Posterior cingulate gyrus (tissue), 11 donors: ENCODE results near the gene COL25A1.
A peak's percentile ranks its signal among the peaks of the same experiment; 100 is the strongest.

ENCODE experiments used
- DNase-seq, 10 donors: peaks; one replicate each; pipeline versions ENCODE4 v3.0.0 to v3.0.0-alpha.2; 2020 to 2021; ENCODE audit warnings: mixed read lengths in 3 of 10
- intact Hi-C: fragments of 100-400 bp; cut with DNase I; formaldehyde crosslinking; loops from one replicate; pipeline ENCODE4 v1.15.1; 2023

Gene COL25A1

GRCh38 chr4:109302361-109303139, at the start of gene COL25A1:
Gene COL25A1, minus strand, starts transcription at chr4:109302658.
- DNase-seq, result peak in 8 of 10 donors; percentile 2 to 85 (median 19)
- intact Hi-C loops, result no loop called here

GRCh38 chr4:109350121-109350520, 47.7 kb upstream of the COL25A1 start:
- intact Hi-C loops, result no loop called here
- no peak for DNase-seq

DNA sequence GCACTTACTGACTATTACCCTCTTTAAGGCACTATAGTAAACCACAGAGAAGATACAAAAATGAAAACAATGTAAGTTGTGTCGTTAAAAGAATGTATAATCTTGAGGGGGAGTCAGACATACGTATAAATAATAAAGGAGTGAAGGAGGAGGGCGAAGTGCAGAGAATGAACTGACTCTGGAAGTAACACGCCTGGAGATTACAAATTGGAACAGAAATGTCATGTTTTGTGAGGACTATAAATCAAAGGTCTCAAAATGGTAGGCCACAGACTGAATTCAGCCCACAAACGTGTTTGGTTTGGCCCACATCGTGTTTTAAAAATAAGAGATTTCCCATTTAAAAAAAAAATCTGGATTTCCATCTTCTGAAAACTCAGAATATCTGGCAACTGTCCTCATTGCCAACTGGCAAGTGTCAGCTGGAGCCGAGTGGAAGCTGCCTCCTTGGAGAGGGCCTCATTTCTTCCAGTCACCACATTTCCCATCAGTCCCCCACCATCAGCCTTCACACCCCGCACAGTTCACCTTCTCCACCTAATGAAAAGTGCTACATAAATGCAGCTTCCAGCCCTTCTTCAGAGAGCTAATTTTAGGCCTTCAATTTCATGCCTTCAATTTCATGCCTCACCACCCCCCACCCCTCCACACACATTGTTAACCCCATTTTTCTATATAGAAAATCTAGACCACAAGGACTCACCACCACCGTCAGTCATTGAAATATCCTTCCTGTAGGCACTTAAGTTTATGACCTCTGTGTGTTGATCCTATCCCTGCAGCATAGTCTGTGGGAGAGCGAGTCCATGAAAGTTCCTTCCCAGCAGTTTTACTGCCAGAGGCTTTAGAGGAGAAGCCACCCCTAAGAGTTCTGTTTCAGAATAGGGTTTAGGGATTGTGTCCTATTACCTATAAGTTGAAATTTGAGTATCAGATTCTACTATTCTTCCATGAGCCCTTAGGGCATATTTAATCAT, 32.0 kb upstream of the COL25A1 start:
- intact Hi-C loops, result no loop called here
- DNase-seq, result no peak

GRCh38 chr4:109332926-109333464, 30.5 kb upstream of the COL25A1 start:
- intact Hi-C loops, result no loop called here
- DNase-seq, result no peak

DNA sequence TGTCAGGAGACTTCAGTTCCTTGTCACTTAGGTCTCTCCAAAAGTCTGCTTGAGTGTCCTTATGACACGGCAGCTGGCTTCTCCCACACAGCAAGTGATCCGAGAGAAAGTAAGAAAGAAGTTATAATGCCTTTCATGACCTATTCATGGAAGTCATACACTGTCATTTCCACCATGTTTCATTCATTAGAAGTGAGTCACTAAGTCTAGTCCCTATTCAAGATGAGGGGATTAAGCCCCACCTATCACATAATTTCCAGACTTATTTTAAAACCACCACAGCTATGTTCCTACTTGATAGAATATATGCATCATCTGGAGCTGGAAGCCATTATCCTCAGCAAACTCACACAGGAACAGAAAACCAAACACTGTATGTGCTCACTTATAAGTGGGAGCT, 25.2 kb upstream of the COL25A1 start:
- DNase-seq, result no peak
- intact Hi-C loops, result no loop called here

GRCh38 chr4:109325698-109326097, 23.2 kb upstream of the COL25A1 start:
- DNase-seq, result no peak
- intact Hi-C loops, result no loop called here

DNA sequence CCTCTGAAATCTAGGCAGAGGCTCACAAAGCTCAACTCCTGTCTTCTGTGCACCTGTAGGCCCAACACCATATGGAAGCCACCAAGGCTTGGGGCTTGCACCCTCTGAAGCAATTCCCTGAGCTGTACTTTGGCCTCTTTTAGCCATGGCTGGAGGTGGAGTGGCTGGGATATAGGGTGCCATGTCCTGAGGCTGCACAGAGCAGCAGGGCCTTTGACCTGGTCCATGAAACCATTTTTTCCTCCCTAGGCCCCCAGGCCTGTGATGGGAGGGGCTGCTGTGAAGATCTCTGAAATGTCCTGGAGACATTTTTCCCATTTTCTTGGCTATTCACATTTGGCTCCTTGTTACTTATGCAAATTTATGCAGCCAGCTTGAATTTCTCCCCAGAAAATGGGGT, 20.9 kb upstream of the COL25A1 start:
- intact Hi-C loops, result no loop called here
- DNase-seq, result peak in 1 of 10 donors; percentile 10

DNA sequence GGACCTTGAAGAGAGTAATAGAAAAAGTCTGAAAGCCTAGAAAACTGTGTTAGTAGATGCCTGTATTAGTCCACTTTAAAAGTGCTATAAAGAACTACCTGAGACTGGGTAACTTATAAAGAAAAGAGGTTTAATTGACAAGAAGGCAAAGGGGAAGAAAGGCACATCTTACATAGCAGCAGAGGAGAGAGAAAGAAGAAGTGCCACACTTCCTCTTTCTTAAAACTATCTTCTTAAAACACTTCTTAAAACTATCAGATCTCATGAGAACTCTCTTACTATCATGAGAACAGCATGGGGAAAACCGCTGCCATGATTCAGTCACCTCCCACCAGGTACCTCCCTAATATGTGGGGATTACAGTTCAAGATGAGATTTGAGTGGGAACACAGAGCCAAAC, 18.8 kb upstream of the COL25A1 start:
- intact Hi-C loops, result no loop called here

GRCh38 chr4:109319684-109320083, 17.2 kb upstream of the COL25A1 start:
- intact Hi-C loops, result no loop called here
- DNase-seq, result no peak

More for the DNA sequence above, 18.8 kb upstream of the COL25A1 start:
- no peak for DNase-seq

- no peak for DNase-seq
- intact Hi-C loops, result no loop called here
Measured at GRCh38 chr4:109319156-109319555, 16.7 kb upstream of the COL25A1 start.

GRCh38 chr4:109315818-109316217, 13.4 kb upstream of the COL25A1 start:
- DNase-seq, result no peak
- intact Hi-C loops, result no loop called here

GRCh38 chr4:109315341-109315740, 12.9 kb upstream of the COL25A1 start:
- DNase-seq, result no peak
- intact Hi-C loops, result no loop called here

GRCh38 chr4:109313168-109314133, 11.0 kb upstream of the COL25A1 start:
- intact Hi-C loops, result no loop called here
- no peak for DNase-seq

DNA sequence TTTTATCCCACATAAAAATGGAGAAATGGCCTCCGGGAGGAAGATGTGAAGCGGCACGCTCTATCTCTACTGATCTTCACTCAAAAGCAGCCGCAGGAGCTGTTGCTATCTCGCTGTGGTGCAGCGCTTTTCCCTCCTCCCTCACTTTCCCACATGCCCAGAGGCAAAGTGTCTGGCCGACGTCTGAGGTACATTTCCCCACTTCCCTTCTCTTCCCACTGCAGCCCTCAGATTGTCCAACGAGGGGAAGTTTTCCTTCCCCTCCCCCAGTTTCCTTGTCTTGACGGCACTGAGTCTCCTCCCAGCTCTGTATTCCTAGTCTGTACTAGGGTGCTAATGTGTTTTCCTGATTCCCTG, 660 bp upstream of the COL25A1 start:
- intact Hi-C loops, result no loop called here
- peak in 3 of 10 donors; percentile 4 to 81 (median 8) for DNase-seq

DNA sequence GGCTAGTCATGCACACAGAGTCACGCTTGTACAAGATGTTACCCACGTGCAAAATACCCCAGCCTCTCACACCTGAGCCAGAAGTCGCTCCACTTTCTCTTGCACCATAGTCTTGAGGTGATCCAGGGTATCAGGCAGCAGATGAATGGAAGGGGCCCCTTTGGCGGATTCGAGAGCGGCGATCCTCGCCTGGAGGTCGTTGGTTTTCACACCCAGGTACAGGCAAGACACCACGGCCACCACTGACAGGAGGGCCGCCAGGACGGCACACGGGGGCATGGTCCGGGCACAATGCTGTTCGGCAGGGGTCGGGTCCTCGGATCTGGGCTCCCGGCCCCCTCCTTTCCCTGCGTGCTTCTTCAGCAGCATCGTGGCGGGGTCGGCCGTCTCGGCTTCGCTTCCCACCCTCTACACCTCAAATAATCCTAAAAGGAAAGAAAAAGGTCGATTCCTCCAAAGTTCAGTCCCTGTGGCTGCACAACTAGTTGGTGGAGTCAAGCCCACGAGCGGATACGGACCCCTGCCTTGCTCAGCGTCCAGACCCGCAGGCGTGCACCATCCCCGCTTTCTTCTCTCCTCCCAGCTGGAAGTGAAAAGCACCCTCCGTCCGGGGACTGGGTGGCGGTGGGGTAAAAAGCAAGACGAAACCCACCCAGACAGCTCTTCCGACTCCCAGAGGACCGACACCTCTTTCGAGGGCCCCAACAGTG, 652 bp downstream of the COL25A1 start:
- DNase-seq, result peak in 2 of 10 donors; percentile 63
- intact Hi-C loops, result no loop called here

DNA sequence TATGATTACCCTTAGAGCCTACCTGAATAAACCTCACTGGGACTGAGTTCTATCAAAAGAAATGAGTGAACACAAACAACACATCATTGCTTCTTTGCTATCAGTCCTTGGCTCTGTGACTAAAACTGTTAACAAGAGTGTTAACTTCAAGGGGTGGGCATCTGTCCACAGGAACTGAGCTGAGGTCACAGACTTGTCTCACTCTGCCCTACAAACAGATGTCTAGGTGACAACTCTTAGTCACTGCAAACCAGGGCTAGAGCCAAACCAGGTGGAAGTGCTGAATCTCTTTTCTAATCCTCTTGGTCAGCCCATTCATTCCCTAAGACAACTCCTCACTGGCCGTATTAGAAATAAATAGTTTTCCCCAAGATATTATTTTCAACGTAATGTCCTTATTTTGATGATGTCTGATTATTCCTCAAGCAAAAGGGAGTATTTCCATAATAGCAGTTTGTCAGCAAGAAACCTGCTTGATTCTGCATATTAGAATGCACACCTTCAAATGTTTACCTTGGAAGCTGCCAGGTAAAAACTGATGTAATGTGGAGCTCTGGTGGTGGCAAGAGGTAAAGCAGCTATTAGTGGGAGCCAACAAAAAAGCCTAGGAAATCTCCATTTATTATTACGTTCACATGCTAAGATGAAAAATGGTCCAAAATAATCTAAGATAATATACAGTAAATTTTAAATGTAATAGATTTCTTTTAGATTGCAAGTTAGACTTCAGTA, 4.0 kb downstream of the COL25A1 start:
- intact Hi-C loops, result no loop called here
- no peak for DNase-seq

GRCh38 chr4:109296527-109296926, 5.9 kb downstream of the COL25A1 start:
- intact Hi-C loops, result no loop called here

GRCh38 chr4:109295081-109295480, 7.4 kb downstream of the COL25A1 start:
- intact Hi-C loops, result no loop called here
- no peak for DNase-seq

More at GRCh38 chr4:109296527-109296926, 5.9 kb downstream of the COL25A1 start:
- no peak for DNase-seq
